ENCODE measurements around the gene MYH2. TPM values are rescaled to one million over a fixed set of nuclear protein-coding genes. Genes with fewer than 3 reads are reported as not detected.

MYH2 gene
- total RNA-seq, 4 donors from 2014 or later: under 0.01 to 1.4 (median 0.34) TPM

GRCh38 chr17:10532026-10532425 lies 17.4 kb downstream of the MYH2 start:
- H3K4me3 ChIP-seq: no peak overlapping the region
- no peaks in the 10 kb centered on the region for H3K27me3 ChIP-seq
- H3K4me1 ChIP-seq: no peaks in the 10 kb centered on the region
- TF ChIP-seq CTCF (IDR thresholded peaks at IDR 0.05) (no peak), POLR2AphosphoS5 (IDR thresholded peaks at IDR 0.05) (no peak), POLR2A (IDR thresholded peaks at IDR 0.05; ENCODE audit: low read depth) (no peak), EP300 (IDR thresholded peaks at IDR 0.05) (no peak)
- WGBS: 86% methylated on average over 1 of the region's 1 CpG
- H3K9me3 ChIP-seq: no peaks in the 10 kb centered on the region
- no peaks in the 10 kb centered on the region for H3K36me3 ChIP-seq
- intact Hi-C loops (cut with DNase I): no loop called here
- H3K27ac ChIP-seq (replicated peaks in 1 of 4): no peak overlapping the region
- no peak for DNase-seq (ENCODE audit: extremely low spot score)

GRCh38 chr17:10527419-10527818 lies 22.0 kb downstream of the MYH2 start:
- Histone ChIP-seq H3K27ac (replicated peaks in 1 of 4) (no peak overlapping the region), H3K4me1 (no peaks in the 10 kb centered on the region), H3K9me3 (peaks cover 0 to 6% (median 0%) of the 10 kb centered on the region in 4 donors), H3K36me3 (no peaks in the 10 kb centered on the region), H3K27me3 (no peaks in the 10 kb centered on the region), H3K4me3 (no peak overlapping the region)
- 83% methylated on average over 6 of the region's 6 CpGs for WGBS
- no peak for TF ChIP-seq POLR2AphosphoS5 (IDR thresholded peaks at IDR 0.05)
- no peak for TF ChIP-seq CTCF (IDR thresholded peaks at IDR 0.05)
- TF ChIP-seq POLR2A (IDR thresholded peaks at IDR 0.05; ENCODE audit: low read depth): no peak
- no peak for TF ChIP-seq EP300 (IDR thresholded peaks at IDR 0.05)
- no peak for DNase-seq (ENCODE audit: extremely low spot score)
- intact Hi-C loops (cut with DNase I): no loop called here

GRCh38 chr17:10526517-10526916 lies 22.9 kb downstream of the MYH2 start:
- Histone ChIP-seq H3K4me3 (no peak overlapping the region), H3K27ac (replicated peaks in 1 of 4) (no peak overlapping the region), H3K36me3 (no peaks in the 10 kb centered on the region), H3K4me1 (no peaks in the 10 kb centered on the region), H3K27me3 (no peaks in the 10 kb centered on the region), H3K9me3 (peaks cover 0 to 6% (median 0%) of the 10 kb centered on the region in 4 donors)
- no peak for DNase-seq (ENCODE audit: extremely low spot score)
- TF ChIP-seq POLR2A (IDR thresholded peaks at IDR 0.05; ENCODE audit: low read depth) (no peak), CTCF (IDR thresholded peaks at IDR 0.05) (no peak), POLR2AphosphoS5 (IDR thresholded peaks at IDR 0.05) (no peak), EP300 (IDR thresholded peaks at IDR 0.05) (no peak)
- 87% methylated on average over 11 of the region's 11 CpGs for WGBS
- intact Hi-C loops (cut with DNase I): no loop called here

- H3K4me1 ChIP-seq: no peaks in the 10 kb centered on the region
- intact Hi-C loops (cut with DNase I): no loop called here
Observed at GRCh38 chr17:10523064-10523463, 26.4 kb downstream of the MYH2 start.

More at GRCh38 chr17:10523064-10523463, 26.4 kb downstream of the MYH2 start:
- Histone ChIP-seq H3K9me3 (peaks cover 0 to 6% (median 0%) of the 10 kb centered on the region in 4 donors), H3K4me3 (no peak overlapping the region), H3K27ac (replicated peaks in 1 of 4) (no peak overlapping the region), H3K27me3 (no peaks in the 10 kb centered on the region), H3K36me3 (no peaks in the 10 kb centered on the region)
- WGBS: 85% methylated on average over 7 of the region's 7 CpGs
- TF ChIP-seq POLR2AphosphoS5 (IDR thresholded peaks at IDR 0.05) (no peak), CTCF (IDR thresholded peaks at IDR 0.05) (no peak), POLR2A (IDR thresholded peaks at IDR 0.05; ENCODE audit: low read depth) (no peak), EP300 (IDR thresholded peaks at IDR 0.05) (no peak)
- DNase-seq (ENCODE audit: extremely low spot score): no peak

All from esophagus muscularis mucosa (tissue), 4 donors.